Suprapubic skin (tissue), 4 donors: ENCODE data around the gene CEP95. TPM values are rescaled to one million over a fixed set of nuclear protein-coding genes. Genes with fewer than 3 reads are reported as not detected.
"Not testable (repeated sequence)": the region's sequence is repeated elsewhere in the genome, so short reads cannot be mapped to it uniquely, and the experiment has no call there.

ENCODE experiments used
- DNase-seq, 2 donors: peaks; one replicate each; pipeline ENCODE4 v3.0.0-alpha.2; 2019; ENCODE audit warnings: low spot score in 2 of 2
- H3K27ac ChIP-seq: fragments of 200-600 bp; sonication (generic); one replicate; pipeline ENCODE4 v1.5.1; 2019
- H3K27me3 ChIP-seq: fragments of 200-600 bp; sonication (generic); one replicate; pipeline ENCODE4 v1.5.1; 2019
- H3K36me3 ChIP-seq: fragments of 200-600 bp; sonication (generic); one replicate; pipeline ENCODE4 v1.5.1; 2019
- H3K4me1 ChIP-seq: fragments of 200-600 bp; sonication (generic); one replicate; pipeline ENCODE4 v1.5.1; 2019
- H3K4me3 ChIP-seq: fragments of 200-600 bp; sonication (generic); one replicate; pipeline ENCODE4 v1.5.1; 2019; ENCODE audit warnings: mild to moderate bottlenecking
- H3K9me3 ChIP-seq: fragments of 200-600 bp; sonication (generic); one replicate; pipeline ENCODE4 v1.5.1; 2019
- EP300 ChIP-seq: sonication (generic); formaldehyde crosslinking; IDR thresholded peaks from one replicate; pipeline ENCODE4 v1.6.1; 2017; ENCODE audit warnings: antibody characterized with exemption
- POLR2A ChIP-seq, 2 donors: fragments of 450-650 bp; IDR thresholded peaks; one replicate each; pipeline ENCODE4 v1.6.1; 2017; ENCODE audit warnings: antibody characterized with exemption in 2 of 2, mild to moderate bottlenecking in 2 of 2, moderate library complexity in 2 of 2
- POLR2AphosphoS5 ChIP-seq, 3 donors: sonication (generic); formaldehyde crosslinking; IDR thresholded peaks; one replicate each; pipeline ENCODE4 v1.6.1; 2017; ENCODE audit warnings: antibody characterized with exemption in 3 of 3
- WGBS: methylation state at CpG from one replicate; pipeline ENCODE4 v1.1.5; 2018; 5-methylcytosine and 5-hydroxymethylcytosine counted together
- total RNA-seq, 4 donors: library from RNA; depleted of rRNA; stranded (reverse); fragments of >200 nt; gene quantifications; one replicate each; pipeline ENCODE4 v1.1.0, GENCODE V29; 2016
- TF ChIP-seq, protein P1 (sequence below), 2 donors: fragments of 200-600 bp in 1 of 2; fragments of 450-650 bp in 1 of 2; sonication (generic) in 1 of 2; IDR thresholded peaks; one replicate each; pipeline ENCODE4 v1.5.1; 2016 to 2019; ENCODE audit warnings: antibody characterized with exemption in 2 of 2, mild to moderate bottlenecking in 1 of 2, moderate library complexity in 1 of 2

The CEP95 gene
- total RNA-seq, 4 donors from 2014 or later = 46.8 to 200 (median 61.5) TPM

DNA sequence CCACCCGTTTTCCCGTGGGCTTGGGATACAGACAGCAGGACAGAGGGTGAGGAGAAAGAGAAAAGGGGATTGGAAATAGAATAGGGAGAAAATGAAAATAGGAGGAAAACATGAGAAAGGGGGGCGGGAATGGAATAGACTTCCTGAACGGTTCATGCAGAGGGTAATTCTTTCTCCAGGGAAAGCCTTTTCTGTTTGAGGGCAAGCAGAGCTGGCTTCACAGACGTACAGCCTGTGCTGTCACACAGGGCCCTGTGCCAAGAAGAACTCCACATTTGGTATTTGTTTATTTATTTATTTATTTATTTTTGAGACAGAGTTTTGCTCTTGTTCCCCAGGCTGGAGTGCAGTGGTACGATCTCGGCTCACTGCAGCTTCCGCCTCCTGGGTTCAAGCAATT lies 45.8 kb upstream of the CEP95 start:
- no peak overlapping the region for H3K27ac ChIP-seq
- TF ChIP-seq, protein P1, sequence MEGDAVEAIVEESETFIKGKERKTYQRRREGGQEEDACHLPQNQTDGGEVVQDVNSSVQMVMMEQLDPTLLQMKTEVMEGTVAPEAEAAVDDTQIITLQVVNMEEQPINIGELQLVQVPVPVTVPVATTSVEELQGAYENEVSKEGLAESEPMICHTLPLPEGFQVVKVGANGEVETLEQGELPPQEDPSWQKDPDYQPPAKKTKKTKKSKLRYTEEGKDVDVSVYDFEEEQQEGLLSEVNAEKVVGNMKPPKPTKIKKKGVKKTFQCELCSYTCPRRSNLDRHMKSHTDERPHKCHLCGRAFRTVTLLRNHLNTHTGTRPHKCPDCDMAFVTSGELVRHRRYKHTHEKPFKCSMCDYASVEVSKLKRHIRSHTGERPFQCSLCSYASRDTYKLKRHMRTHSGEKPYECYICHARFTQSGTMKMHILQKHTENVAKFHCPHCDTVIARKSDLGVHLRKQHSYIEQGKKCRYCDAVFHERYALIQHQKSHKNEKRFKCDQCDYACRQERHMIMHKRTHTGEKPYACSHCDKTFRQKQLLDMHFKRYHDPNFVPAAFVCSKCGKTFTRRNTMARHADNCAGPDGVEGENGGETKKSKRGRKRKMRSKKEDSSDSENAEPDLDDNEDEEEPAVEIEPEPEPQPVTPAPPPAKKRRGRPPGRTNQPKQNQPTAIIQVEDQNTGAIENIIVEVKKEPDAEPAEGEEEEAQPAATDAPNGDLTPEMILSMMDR (IDR thresholded peaks at IDR 0.05) = no peak
- TF ChIP-seq POLR2A (IDR thresholded peaks at IDR 0.05) = no peak
- TF ChIP-seq EP300 = no peak
- TF ChIP-seq POLR2AphosphoS5 (IDR thresholded peaks at IDR 0.05) = no peak
- no peak for DNase-seq

DNA sequence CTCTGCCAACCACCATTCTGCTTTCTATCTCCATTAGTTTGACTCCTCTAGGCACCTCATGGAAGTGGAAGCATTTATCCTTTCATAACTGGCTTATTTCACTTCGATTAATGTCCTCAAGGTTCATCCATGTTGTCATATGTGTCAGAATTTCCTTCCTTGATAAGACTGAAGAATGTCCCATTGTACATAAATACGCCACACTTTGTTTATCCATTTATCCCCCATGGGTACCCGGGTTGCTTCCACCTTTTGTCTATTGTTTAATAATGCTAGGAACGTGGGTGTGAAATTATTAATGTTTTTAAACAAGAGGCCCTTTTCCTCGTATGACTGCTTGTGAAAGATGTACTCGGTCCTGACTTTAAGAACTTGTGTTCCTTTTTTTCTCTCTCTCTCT lies 45.0 kb upstream of the CEP95 start:
- Histone ChIP-seq H3K4me1 (no peaks in the 10 kb centered on the region), H3K27me3 (no peaks in the 10 kb centered on the region), H3K9me3 (no peaks in the 10 kb centered on the region), H3K36me3 (no peaks in the 10 kb centered on the region), H3K27ac (no peak overlapping the region), H3K4me3 (no peak overlapping the region)
- WGBS = 66% methylated on average over 6 of the region's 6 CpGs
- no peak for DNase-seq
- TF ChIP-seq POLR2A (IDR thresholded peaks at IDR 0.05) = no peak

More for the DNA sequence above, 45.8 kb upstream of the CEP95 start:
- H3K36me3 ChIP-seq = no peaks in the 10 kb centered on the region
- no peaks in the 10 kb centered on the region for H3K27me3 ChIP-seq
- no peaks in the 10 kb centered on the region for H3K9me3 ChIP-seq
- 75% methylated on average over 8 of the region's 8 CpGs for WGBS
- H3K4me3 ChIP-seq = no peak overlapping the region
- no peaks in the 10 kb centered on the region for H3K4me1 ChIP-seq

DNA sequence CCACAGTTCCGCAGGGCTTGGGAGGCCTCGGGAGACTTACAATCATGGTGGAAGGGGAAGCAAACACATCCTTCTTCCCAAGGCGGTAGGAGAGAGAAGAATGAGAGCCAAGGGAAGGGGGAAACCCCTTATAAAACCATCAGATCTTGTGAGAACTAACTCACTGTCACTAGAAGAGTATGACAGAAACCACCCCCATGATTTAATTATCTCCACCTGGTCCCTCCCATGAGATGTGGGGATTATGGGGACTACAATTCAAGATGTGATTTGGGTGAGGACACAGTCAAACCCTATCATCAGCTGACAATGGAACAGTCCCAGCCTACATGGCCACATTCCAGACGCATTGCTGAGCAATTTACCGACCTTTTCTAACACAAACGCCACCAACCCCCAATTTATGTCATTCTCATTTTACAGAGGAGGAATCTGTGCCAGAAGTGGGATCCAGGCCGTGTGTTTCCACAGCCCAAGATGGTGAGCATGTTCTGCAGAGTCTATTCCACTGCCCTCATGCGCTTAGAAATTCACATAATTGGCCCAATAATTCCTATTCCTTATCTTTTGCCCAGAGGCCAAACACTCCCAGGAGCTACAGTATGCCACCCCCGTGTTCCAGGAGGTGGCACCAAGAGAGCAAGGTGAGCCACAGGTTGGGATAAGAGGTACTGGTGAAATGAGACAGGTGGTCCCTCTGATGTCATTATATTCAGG lies 40.6 kb upstream of the CEP95 start:
- H3K4me1 ChIP-seq = no peaks in the 10 kb centered on the region
- peak in 1 of 2 donors; percentile 35 for DNase-seq
- H3K36me3 ChIP-seq = no peaks in the 10 kb centered on the region
- TF ChIP-seq, protein P1 (IDR thresholded peaks at IDR 0.05) = no peak
- TF ChIP-seq POLR2A (IDR thresholded peaks at IDR 0.05) (no peak), EP300 (no peak), POLR2AphosphoS5 (IDR thresholded peaks at IDR 0.05) (no peak)
- H3K27me3 ChIP-seq = no peaks in the 10 kb centered on the region
- no peaks in the 10 kb centered on the region for H3K9me3 ChIP-seq
- 68% methylated on average over 9 of the region's 9 CpGs for WGBS
- no peak overlapping the region for H3K27ac ChIP-seq
- H3K4me3 ChIP-seq = no peak overlapping the region

DNA sequence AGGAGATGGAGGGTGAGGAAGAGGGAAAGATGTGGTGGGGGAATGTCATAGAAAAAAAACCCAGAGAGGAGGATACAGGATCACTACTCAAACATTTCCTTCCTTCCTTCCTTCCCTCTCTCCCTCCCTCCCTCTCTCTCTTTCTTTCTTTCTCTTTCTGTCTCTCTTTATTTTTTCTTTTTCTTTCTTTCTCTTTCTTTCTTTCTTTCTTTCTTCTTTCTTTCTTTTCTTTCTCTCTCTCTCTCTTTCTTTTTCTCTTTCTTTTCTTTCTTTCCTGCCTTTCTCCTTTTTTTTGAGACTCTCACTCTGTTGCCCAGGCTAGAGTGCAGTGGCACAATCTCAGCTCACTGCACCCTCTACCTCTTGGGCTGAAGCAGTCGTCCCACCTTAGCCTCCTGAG lies 39.9 kb upstream of the CEP95 start:
- not testable (repeated sequence) for H3K4me3 ChIP-seq, H3K4me1 ChIP-seq, DNase-seq, H3K27me3 ChIP-seq, H3K9me3 ChIP-seq, H3K36me3 ChIP-seq, H3K27ac ChIP-seq
- WGBS = 84% methylated on average over 1 of the region's 1 CpG

DNA sequence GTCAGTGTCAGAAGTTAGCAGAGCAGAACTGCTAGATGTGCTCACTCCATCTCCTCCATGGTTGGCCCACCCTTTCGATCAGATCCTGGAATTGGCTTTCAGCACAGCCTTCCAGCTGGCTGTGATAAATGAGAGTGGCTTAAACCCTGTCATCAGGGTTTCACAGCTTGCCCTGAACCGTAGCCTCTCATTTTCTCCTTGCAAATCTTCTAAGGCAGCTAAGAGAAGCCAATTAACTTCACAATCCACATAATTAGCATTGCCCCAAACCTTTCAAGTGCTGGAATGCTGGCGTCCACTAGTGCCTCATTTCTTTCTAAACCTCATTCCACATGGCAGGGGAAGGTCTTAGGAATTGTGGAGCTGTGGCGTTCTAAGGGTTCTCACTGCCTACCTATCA lies 36.2 kb upstream of the CEP95 start:
- Histone ChIP-seq H3K27me3 (no peaks in the 10 kb centered on the region), H3K36me3 (no peaks in the 10 kb centered on the region), H3K9me3 (no peaks in the 10 kb centered on the region), H3K4me1 (no peaks in the 10 kb centered on the region), H3K4me3 (no peak overlapping the region), H3K27ac (no peak overlapping the region)
- TF ChIP-seq POLR2A (IDR thresholded peaks at IDR 0.05) (no peak), EP300 (no peak), POLR2AphosphoS5 (IDR thresholded peaks at IDR 0.05) (no peak)
- DNase-seq = no peak
- 76% methylated on average over 4 of the region's 4 CpGs for WGBS

DNA sequence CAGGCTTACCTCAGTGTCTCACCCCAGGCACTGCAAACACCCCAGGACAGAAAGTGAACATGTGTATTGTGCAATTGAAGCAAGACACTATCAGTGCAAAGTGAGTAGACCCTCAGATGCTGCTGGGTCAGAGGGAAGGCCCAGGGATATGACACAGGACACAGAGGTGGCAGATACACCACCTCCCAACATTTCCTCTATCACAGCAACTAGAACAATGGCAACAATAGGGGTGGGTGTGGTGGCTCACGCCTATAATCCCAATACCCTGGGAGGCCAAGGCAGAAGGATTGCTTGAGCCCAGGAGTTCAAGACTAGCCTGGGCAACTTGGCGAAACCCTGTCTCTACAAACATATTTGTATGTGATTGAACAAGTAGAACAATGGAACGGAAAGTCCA lies 35.3 kb upstream of the CEP95 start:
- H3K4me3 ChIP-seq = no peak overlapping the region
- H3K4me1 ChIP-seq = no peaks in the 10 kb centered on the region
- H3K9me3 ChIP-seq = no peaks in the 10 kb centered on the region
- WGBS = 96% methylated on average over 3 of the region's 3 CpGs
- TF ChIP-seq POLR2A (IDR thresholded peaks at IDR 0.05) = no peak
- TF ChIP-seq EP300 = no peak
- TF ChIP-seq POLR2AphosphoS5 (IDR thresholded peaks at IDR 0.05) = no peak
- TF ChIP-seq, protein P1 (IDR thresholded peaks at IDR 0.05) = no peak
- no peaks in the 10 kb centered on the region for H3K27me3 ChIP-seq
- no peak for DNase-seq
- H3K27ac ChIP-seq = no peak overlapping the region
- no peaks in the 10 kb centered on the region for H3K36me3 ChIP-seq

DNA sequence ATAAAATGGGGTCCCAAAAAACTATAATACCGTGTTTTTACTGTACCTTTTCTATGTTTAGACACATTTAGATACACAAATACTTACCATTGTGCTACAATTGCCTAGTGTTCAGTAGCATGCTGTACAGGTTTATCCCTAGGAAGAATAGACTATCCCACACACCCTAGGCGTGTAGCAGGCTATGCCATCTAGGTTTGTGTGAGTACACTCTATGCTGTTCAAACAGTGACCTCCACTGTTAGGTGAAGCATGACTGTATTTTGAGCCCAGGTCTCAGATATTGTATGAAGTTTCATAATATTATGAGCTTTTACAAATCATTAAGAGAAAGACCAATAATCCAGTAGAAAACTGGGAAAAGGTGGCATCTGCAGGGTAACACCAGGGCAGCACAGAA lies 34.2 kb upstream of the CEP95 start:
- Histone ChIP-seq H3K36me3 (no peaks in the 10 kb centered on the region), H3K4me3 (no peak overlapping the region), H3K4me1 (no peaks in the 10 kb centered on the region), H3K27ac (no peak overlapping the region), H3K9me3 (no peaks in the 10 kb centered on the region), H3K27me3 (no peaks in the 10 kb centered on the region)
- DNase-seq = no peak
- TF ChIP-seq POLR2AphosphoS5 (IDR thresholded peaks at IDR 0.05) = no peak
- 91% methylated on average over 2 of the region's 2 CpGs for WGBS
